GM12878 (cell line): ENCODE measurements around the gene GNPTG. TPM values are rescaled to one million over a fixed set of nuclear protein-coding genes. Genes with fewer than 3 reads are reported as not detected.

ENCODE experiments used
- BHLHE40 ChIP-seq, 2 experiments: fragments of 450-650 bp in 1 of 2; IDR thresholded peaks; 2 replicates each; pipeline ENCODE4 v1.6.1; 2011 to 2017; ENCODE audit warnings: low read depth in 2 of 2, borderline replicate concordance in 1 of 2, improper control_type of control experiment in 1 of 2, low read length in 1 of 2, mild to moderate bottlenecking in 1 of 2
- CHD2 ChIP-seq: IDR thresholded peaks from 2 replicates; pipeline ENCODE4 v1.6.1; 2011; ENCODE audit warnings: low read depth, low read length, improper control_type of control experiment, borderline replicate concordance
- DPF2 ChIP-seq: fragments of 450-650 bp; IDR thresholded peaks from 2 replicates; pipeline ENCODE4 v1.6.1; 2017; ENCODE audit warnings: mild to moderate bottlenecking
- E2F4 ChIP-seq: IDR thresholded peaks from 2 replicates; pipeline ENCODE4 v1.6.1; 2012; ENCODE audit warnings: low read depth, low read length, improper control_type of control experiment
- EED ChIP-seq: sonication (generic); IDR thresholded peaks from 2 replicates; pipeline ENCODE4 v1.6.1; 2016; ENCODE audit warnings: antibody characterized with exemption, low read depth
- GATAD2B ChIP-seq: fragments of 450-650 bp; conservative IDR thresholded peaks from 2 replicates; pipeline ENCODE4 v1.6.1; 2017; ENCODE audit warnings: low read depth, mild to moderate bottlenecking, moderate library complexity
- IKZF1 ChIP-seq: fragments of 450-650 bp; conservative IDR thresholded peaks from 2 replicates; pipeline ENCODE4 v1.6.1; 2017; ENCODE audit warnings: antibody characterized with exemption, mild to moderate bottlenecking
- IKZF2 ChIP-seq, 2 experiments: fragments of 450-650 bp; IDR thresholded peaks; 2 replicates each; pipeline ENCODE4 v1.6.1; 2017; ENCODE audit warnings: mild to moderate bottlenecking in 2 of 2, moderate library complexity in 2 of 2
- IRF4 ChIP-seq: IDR thresholded peaks from 2 replicates; pipeline ENCODE4 v1.6.1; 2011; ENCODE audit warnings: low read depth, low read length
- MEF2A ChIP-seq: IDR thresholded peaks from 2 replicates; pipeline ENCODE4 v1.6.1; 2011; ENCODE audit warnings: low read depth, mild to moderate bottlenecking, low read length, moderate library complexity; ENCODE audit not compliant: insufficient read depth
- MEF2B ChIP-seq: fragments of 450-650 bp; IDR thresholded peaks from 2 replicates; pipeline ENCODE4 v1.6.1; 2018; ENCODE audit warnings: mild to moderate bottlenecking, moderate library complexity; ENCODE audit not compliant: partially characterized antibody, poor library complexity, severe bottlenecking
- MLLT1 ChIP-seq: fragments of 450-650 bp; IDR thresholded peaks from 2 replicates; pipeline ENCODE4 v1.6.1; 2016; ENCODE audit warnings: mild to moderate bottlenecking
- MTA2 ChIP-seq: fragments of 450-650 bp; IDR thresholded peaks from 2 replicates; pipeline ENCODE4 v1.6.1; 2016; ENCODE audit warnings: low read depth, mild to moderate bottlenecking, moderate library complexity
- MXI1 ChIP-seq: fragments of 150-350 bp; IDR thresholded peaks from 2 replicates; pipeline ENCODE4 v1.6.1; 2011; ENCODE audit warnings: low read depth, mild to moderate bottlenecking, inconsistent platforms, low read length, improper control_type of control experiment
- NKRF ChIP-seq: fragments of 450-650 bp; conservative IDR thresholded peaks from 2 replicates; pipeline ENCODE4 v1.6.1; 2017; ENCODE audit warnings: mild to moderate bottlenecking, moderate library complexity
- PKNOX1 ChIP-seq: fragments of 450-650 bp; IDR thresholded peaks from 2 replicates; pipeline ENCODE4 v1.6.1; 2016; ENCODE audit warnings: mild to moderate bottlenecking
- RUNX3 ChIP-seq: IDR thresholded peaks from 2 replicates; pipeline ENCODE4 v1.6.1; 2012; ENCODE audit warnings: low read length, inconsistent platforms
- TAF1 ChIP-seq: IDR thresholded peaks from 2 replicates; pipeline ENCODE4 v1.6.1; 2011; ENCODE audit warnings: mild to moderate bottlenecking, low read depth, low read length, borderline replicate concordance
- YY1 ChIP-seq: IDR thresholded peaks from 2 replicates; pipeline ENCODE4 v1.6.1; 2011; ENCODE audit warnings: low read depth, mild to moderate bottlenecking, low read length
- ZNF217 ChIP-seq: fragments of 450-650 bp; IDR thresholded peaks from 2 replicates; pipeline ENCODE4 v1.6.1; 2017; ENCODE audit warnings: antibody characterized with exemption, mild to moderate bottlenecking
- ZSCAN29 ChIP-seq: fragments of 450-650 bp; IDR thresholded peaks from 2 replicates; pipeline ENCODE4 v1.6.1; 2017; ENCODE audit warnings: mild to moderate bottlenecking, moderate library complexity
- polyA plus RNA-seq, 11 experiments: library from polyadenylated mRNA; depleted of rRNA in 4 of 11; unstranded in 6 of 11; stranded (reverse) in 5 of 11; fragments of >200 nt; fragmentation: Nextera tagmentation in 4 of 11; fragmentation: Illumina TruSeq in 1 of 11; extraction: Ambion mirVana in 4 of 11; extraction: Trizol in 1 of 11; gene quantifications; 1 replicate in 1 of 11; 2 replicates in 10 of 11; pipeline versions ENCODE4 v1.2.1 to v1.2.3, GENCODE V29; 2011 to 2016; ENCODE audit warnings: inconsistent platforms in 2 of 11, missing spikeins in 2 of 11, low read depth in 1 of 11
- total RNA-seq, 4 experiments: library from RNA; depleted of rRNA in 3 of 4; stranded (reverse); fragments of >200 nt in 3 of 4; fragmentation: Illumina TruSeq in 1 of 4; extraction: Trizol in 1 of 4; gene quantifications; 2 replicates each; pipeline versions ENCODE4 v1.2.1 to v1.2.3, GENCODE V29; 2013 to 2021

The GNPTG gene
- total and polyA plus RNA-seq, 10 of the 15 experiments (the other 5 are each of a cell fraction or from before 2014, with no cell fraction given) = 0.80 to 32.6 (median 20.9) TPM

GRCh38 chr16:1342526-1343427, 9.0 kb upstream of the GNPTG start (continued):
- TF ChIP-seq E2F4 = no peak
- peak; percentile 71 for TF ChIP-seq DPF2
- TF ChIP-seq PKNOX1 = peak; percentile 47; the same call in 1 of the 2 replicates
- peak; percentile 49 for TF ChIP-seq IKZF1
- 0 out of 4 replicates have a peak, but pooled peaks have one; percentile 14 to 27 for TF ChIP-seq IKZF2 (IDR thresholded peaks at IDR 0.05)
- TF ChIP-seq YY1 = peak; percentile 15; the same call in 1 of the 2 replicates
- TF ChIP-seq MLLT1 = peak; percentile 24; the same call in 1 of the 2 replicates
- peak; percentile 40; the same call in 1 of the 2 replicates for TF ChIP-seq EED
- peak; percentile 76; the same call in 1 of the 2 replicates for TF ChIP-seq GATAD2B
- TF ChIP-seq MXI1 = no peak
- TF ChIP-seq BHLHE40 (IDR thresholded peaks at IDR 0.05; ENCODE audit: borderline replicate concordance in 1 of 2, low read depth in 2 of 2, low read length in 1 of 2) = peak in 1 of 2 experiments; percentile 58; a peak in 2 of 4 replicates
- TF ChIP-seq MTA2 = 0 out of 2 replicates have a peak, but pooled peaks have one; percentile 15
- peak; percentile 54 for TF ChIP-seq NKRF
- no peak for TF ChIP-seq TAF1
- peak; percentile 57; the same call in 1 of the 2 replicates for TF ChIP-seq CHD2
- peak; percentile 32 for TF ChIP-seq MEF2B
- peak; percentile 47 for TF ChIP-seq RUNX3
- 0 out of 2 replicates have a peak, but pooled peaks have one; percentile 13 for TF ChIP-seq IRF4
- TF ChIP-seq MEF2A = no peak
- no peak for TF ChIP-seq ZNF217
- no peak for TF ChIP-seq ZSCAN29
